OCI-LY3 (cell line): Measurements from ENCODE around the gene RFC2.
"Not testable (repeated sequence)": the region's sequence is repeated elsewhere in the genome, so short reads cannot be mapped to it uniquely, and the experiment has no call there.

Source experiments
- CTCF ChIP-seq: fragments of 200-600, 300-600 bp; sonication (generic); IDR thresholded peaks from 2 replicates; pipeline ENCODE4 v1.5.1; 2014; ENCODE audit warnings: antibody characterized with exemption, low read length, low read depth
- EZH2phosphoT487 ChIP-seq: fragments of 200-600 bp; shearing (Covaris generic); IDR thresholded peaks from 2 replicates; pipeline ENCODE4 v1.6.1; 2018; ENCODE audit warnings: antibody characterized with exemption, mixed run types, low read depth

DNA sequence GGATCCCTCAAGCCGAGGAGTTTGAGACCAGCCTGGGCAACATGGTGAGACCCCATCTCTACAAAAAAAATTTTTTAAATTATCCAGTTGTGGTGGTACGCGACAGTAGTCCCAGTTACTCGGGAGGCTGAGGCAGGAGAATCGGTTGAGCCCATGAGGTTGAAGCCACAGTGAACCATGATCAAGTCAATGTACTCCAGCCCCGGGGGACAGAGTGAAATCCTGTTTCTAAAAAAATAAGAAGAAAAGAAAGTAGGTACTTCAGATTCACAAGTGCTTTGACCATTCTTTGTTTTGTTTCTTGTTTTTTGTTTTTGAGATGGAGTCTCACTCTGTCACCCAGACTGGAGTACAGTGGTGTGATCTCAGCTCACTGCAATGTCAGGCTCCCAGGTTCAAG is 1.3 kb upstream of the RFC2 start:
- TF ChIP-seq CTCF, EZH2phosphoT487: not testable (repeated sequence)
